ENCODE results near the gene CD200R1.

The CD200R1 gene

GRCh38 chr3:112990672-112991602 lies 16.0 kb upstream of the CD200R1 start, which contains the start of gene GTPBP8 (continued):
- no peak for TF ChIP-seq ZSCAN18 (tag by site-specific recombination; IDR thresholded peaks at IDR 0.05)
- TF ChIP-seq ELK4 (IDR thresholded peaks at IDR 0.05; ENCODE audit: borderline replicate concordance, low read depth, low read length) = no peak; the same call in 1 of the 2 replicates
- no peak for TF ChIP-seq ZBTB44 (tag by site-specific recombination; IDR thresholded peaks at IDR 0.05)
- no peak for TF ChIP-seq ZNF426 (tag by site-specific recombination; IDR thresholded peaks at IDR 0.05)
- no peak for TF ChIP-seq ZNF837 (tag by site-specific recombination; IDR thresholded peaks at IDR 0.05)
- TF ChIP-seq GLI4 (tag by site-specific recombination; IDR thresholded peaks at IDR 0.05) = peak; percentile 70; the same call in 1 of the 2 replicates
- TF ChIP-seq ZNF473 (tag by site-specific recombination; IDR thresholded peaks at IDR 0.05) = no peak
- peak; percentile 71; the same call in 1 of the 2 replicates for TF ChIP-seq ZBTB20 (tag by site-specific recombination; IDR thresholded peaks at IDR 0.05)
- no peak for TF ChIP-seq ZNF146 (tag by site-specific recombination; IDR thresholded peaks at IDR 0.05)
- TF ChIP-seq PRDM4 (tag by site-specific recombination; IDR thresholded peaks at IDR 0.05) = no peak
- TF ChIP-seq ZNF658 (tag by site-specific recombination; IDR thresholded peaks at IDR 0.05) = no peak
- no peak for TF ChIP-seq ZNF792 (tag by site-specific recombination; IDR thresholded peaks at IDR 0.05)
- no peak for TF ChIP-seq ZNF175 (tag by site-specific recombination; IDR thresholded peaks at IDR 0.05)
- no peak for TF ChIP-seq ZNF555 (tag by site-specific recombination; conservative IDR thresholded peaks at IDR 0.05)
- peak; percentile 58; the same call in 1 of the 2 replicates for TF ChIP-seq ZNF2 (tag by site-specific recombination; IDR thresholded peaks at IDR 0.05)
- peak; percentile 66 for TF ChIP-seq ZNF629 (tag by site-specific recombination; IDR thresholded peaks at IDR 0.05)
- 0 out of 2 replicates have a peak, but pooled peaks have one; percentile 19 for TF ChIP-seq KLF16 (tag by site-specific recombination; IDR thresholded peaks at IDR 0.05)
- TF ChIP-seq ZBTB8A (tag by site-specific recombination; IDR thresholded peaks at IDR 0.05) = no peak
- peak; percentile 74 for TF ChIP-seq ZIC2 (tag by site-specific recombination; IDR thresholded peaks at IDR 0.05)
- no peak for TF ChIP-seq ZNF521 (tag by site-specific recombination; IDR thresholded peaks at IDR 0.05)
- peak; percentile 50; the same call in 1 of the 2 replicates for TF ChIP-seq ZSCAN4 (tag by site-specific recombination; IDR thresholded peaks at IDR 0.05)
- no peak for TF ChIP-seq ZNF488 (tag by site-specific recombination; IDR thresholded peaks at IDR 0.05)
- no peak for TF ChIP-seq PRDM6 (tag by site-specific recombination; IDR thresholded peaks at IDR 0.05)
- TF ChIP-seq ZNF394 (tag by site-specific recombination; IDR thresholded peaks at IDR 0.05; ENCODE audit: borderline replicate concordance) = no peak; the same call in 1 of the 2 replicates
- TF ChIP-seq ZFP41 (tag by site-specific recombination; IDR thresholded peaks at IDR 0.05; ENCODE audit: borderline replicate concordance) = no peak
- TF ChIP-seq ZNF514 (tag by site-specific recombination; IDR thresholded peaks at IDR 0.05) = no peak
- TF ChIP-seq ZNF701 (tag by site-specific recombination; IDR thresholded peaks at IDR 0.05) = no peak
